HG03280 (cell line): ENCODE measurements around the gene ATP2B3.

Source experiments
- ATAC-seq: cut with Tn5 transposase; IDR thresholded peaks from one replicate; pipeline ENCODE4 v1.9.1; 2021; ENCODE audit warnings: mild to moderate bottlenecking, moderate library complexity; ENCODE audit not compliant: unreplicated experiment

The ATP2B3 gene

DNA sequence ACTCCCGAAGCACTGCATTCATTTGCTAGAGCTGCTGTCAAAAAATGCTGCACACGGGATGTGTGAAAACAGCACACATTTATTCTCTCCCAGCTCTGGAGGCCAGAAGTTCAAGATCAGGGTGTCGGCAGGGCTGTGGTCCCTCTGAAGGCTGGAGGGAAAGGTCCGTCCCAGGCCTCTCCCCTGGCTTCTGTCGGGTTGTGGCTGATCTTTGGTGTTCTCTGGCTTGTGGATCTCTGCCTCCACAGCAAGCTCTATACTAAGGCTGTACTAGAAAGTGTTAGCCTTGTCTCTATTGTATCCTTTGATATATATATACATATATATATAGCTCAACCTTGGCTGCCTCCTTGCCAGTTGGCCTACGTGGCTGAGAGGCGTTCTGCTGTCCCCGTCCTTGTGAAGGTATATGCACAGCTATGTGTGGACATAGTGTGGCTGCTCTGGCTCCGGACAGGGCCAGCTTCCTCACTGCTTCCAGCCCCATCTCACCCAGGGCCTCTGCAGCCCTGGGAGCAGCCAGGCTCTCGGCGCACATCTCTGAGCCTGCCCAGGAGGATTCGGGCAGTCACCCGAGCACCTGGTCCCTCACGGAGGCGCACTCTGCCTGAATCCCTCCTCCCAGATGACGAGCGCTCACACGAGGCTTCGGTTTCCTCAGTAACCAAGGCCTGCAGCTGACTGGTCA lies 114.6 kb downstream of the ATP2B3 start:
- no peak for ATAC-seq
